Breast epithelium (tissue), 3 donors: ENCODE results near the gene NAP1L4.

Source experiments
- CTCF ChIP-seq, 3 donors: fragments of 450-650 bp; IDR thresholded peaks; one replicate each; pipeline ENCODE4 v1.5.1; 2016 to 2017; ENCODE audit warnings: antibody characterized with exemption in 3 of 3, mild to moderate bottlenecking in 3 of 3, moderate library complexity in 3 of 3
- POLR2A ChIP-seq: fragments of 450-650 bp; IDR thresholded peaks from one replicate; pipeline ENCODE4 v1.6.1; 2016; ENCODE audit warnings: antibody characterized with exemption, mild to moderate bottlenecking, moderate library complexity

- TF ChIP-seq POLR2A (no peak), CTCF (IDR thresholded peaks at IDR 0.05) (no peak)
These were observed 90.8 kb downstream of the NAP1L4 start for GRCh38 chr11:2901196-2901796.
